GM23248 (cell line): ENCODE data around the gene TCF7L2. TPM values are rescaled to one million over a fixed set of nuclear protein-coding genes. Genes with fewer than 3 reads are reported as not detected.

Experiments
- DNase-seq: peaks from one replicate; pipeline ENCODE4 v3.0.0-alpha.2; 2015
- H2AFZ ChIP-seq: fragments of 200-600 bp; sonication (generic); 2 replicates; pipeline ENCODE4 v1.6.1; 2016; ENCODE audit warnings: antibody characterized with exemption
- H3F3A ChIP-seq: fragments of 200-600 bp; sonication (generic); 2 replicates; pipeline ENCODE4 v1.6.1; 2016; ENCODE audit warnings: mild to moderate bottlenecking, antibody characterized with exemption, mixed run types; ENCODE audit not compliant: insufficient read depth
- H3K27ac ChIP-seq: fragments of 200-600 bp; sonication (generic); 2 replicates; pipeline ENCODE4 v1.5.1; 2016; ENCODE audit warnings: mild to moderate bottlenecking
- H3K27me3 ChIP-seq: fragments of 200-600 bp; sonication (generic); replicated peaks from 2 replicates; pipeline ENCODE4 v1.6.1; 2016; ENCODE audit warnings: mild to moderate bottlenecking; ENCODE audit not compliant: insufficient read depth
- H3K36me3 ChIP-seq: fragments of 200-600 bp; sonication (generic); 2 replicates; pipeline ENCODE4 v1.6.1; 2016; ENCODE audit warnings: low read depth, mild to moderate bottlenecking
- H3K4me1 ChIP-seq: fragments of 200-600 bp; sonication (generic); 2 replicates; pipeline ENCODE4 v1.6.1; 2016; ENCODE audit warnings: mild to moderate bottlenecking; ENCODE audit not compliant: insufficient read depth
- H3K4me2 ChIP-seq: fragments of 200-600 bp; sonication (generic); one replicate; pipeline ENCODE4 v1.6.1; 2016; ENCODE audit warnings: mild to moderate bottlenecking; ENCODE audit not compliant: unreplicated experiment
- H3K4me3 ChIP-seq: fragments of 200-600 bp; sonication (generic); 2 replicates; pipeline ENCODE4 v1.5.1; 2016; ENCODE audit warnings: mild to moderate bottlenecking
- H3K79me2 ChIP-seq: fragments of 200-600 bp; sonication (generic); 2 replicates; pipeline ENCODE4 v1.6.1; 2016; ENCODE audit warnings: mild to moderate bottlenecking; ENCODE audit not compliant: insufficient read depth
- H3K9ac ChIP-seq: fragments of 200-600 bp; sonication (generic); 2 replicates; pipeline ENCODE4 v1.6.1; 2016; ENCODE audit warnings: mild to moderate bottlenecking
- H3K9me2 ChIP-seq: fragments of 200-600 bp; sonication (generic); 2 replicates; pipeline ENCODE4 v1.6.1; 2016; ENCODE audit warnings: mixed run types, mild to moderate bottlenecking, moderate library complexity; ENCODE audit not compliant: insufficient read depth
- H3K9me3 ChIP-seq: fragments of 200-600 bp; sonication (generic); one replicate; pipeline ENCODE4 v1.6.1; 2017; ENCODE audit warnings: low read depth
- H4K20me1 ChIP-seq: fragments of 200-600 bp; sonication (generic); 2 replicates; pipeline ENCODE4 v1.6.0; 2016; ENCODE audit not compliant: insufficient read depth
- EZH2 ChIP-seq: fragments of 200-600 bp; sonication (generic); IDR thresholded peaks from 2 replicates; pipeline ENCODE4 v1.6.1; 2018; ENCODE audit warnings: antibody characterized with exemption, mild to moderate bottlenecking; ENCODE audit not compliant: insufficient read depth, poor library complexity, severe bottlenecking
- EZH2phosphoT487 ChIP-seq: fragments of 200-600 bp; sonication (generic); IDR thresholded peaks from 2 replicates; pipeline ENCODE4 v1.6.1; 2018; ENCODE audit warnings: antibody characterized with exemption, moderate library complexity, mild to moderate bottlenecking, low read depth; ENCODE audit not compliant: insufficient read depth
- WGBS, 2 experiments: methylation state at CpG; one replicate each; pipeline ENCODE4 v1.1.6; 2015 to 2017; ENCODE audit warnings: low lambda C conversion rate in 2 of 2, low coverage in 1 of 2; ENCODE audit errors: missing lambda C conversion rate in 2 of 2; 5-methylcytosine and 5-hydroxymethylcytosine counted together
- in situ Hi-C: fragments of 300-500 bp; cut with MboI; formaldehyde crosslinking; loops from 2 replicates; pipeline ENCODE4 v1.15.0; 2020
- polyA plus RNA-seq: library from polyadenylated mRNA; unstranded; fragments of >200 nt; fragmentation: Nextera tagmentation; extraction: Ambion mirVana; gene quantifications from 2 replicates; pipeline ENCODE4 v1.2.1, GENCODE V29; 2016
- total RNA-seq: library from RNA; depleted of rRNA; stranded (reverse); fragments of >200 nt; shearing (Covaris generic); gene quantifications from 2 replicates; pipeline ENCODE4 v1.2.3, GENCODE V29; 2014

Gene TCF7L2
- total and polyA plus RNA-seq, 2 experiments from 2014 or later: 6.2 to 19.3 TPM

GRCh38 chr10:113132591-113133121 is 182.6 kb downstream of the TCF7L2 start:
- DNase-seq: peak; percentile 65

GRCh38 chr10:113133497-113134115 is 183.6 kb downstream of the TCF7L2 start:
- 54 to 59% methylated on average over 10 of the region's 10 CpGs for WGBS, 2 experiments
- peak overlapping the region; percentile 97 for H3K4me2 ChIP-seq
- H4K20me1 ChIP-seq: no peaks in the 10 kb centered on the region
- H3K4me1 ChIP-seq: peaks cover 52% of the 10 kb centered on the region
- no peaks in the 10 kb centered on the region for H3K36me3 ChIP-seq
- H3K27me3 ChIP-seq: no peaks in the 10 kb centered on the region
- H3K4me3 ChIP-seq: peak overlapping the region; percentile 62
- no peaks in the 10 kb centered on the region for H3K9me3 ChIP-seq
- H3K9ac ChIP-seq: peak overlapping the region; percentile 74
- peaks cover 79% of the 10 kb centered on the region for H3K79me2 ChIP-seq
- no peak for TF ChIP-seq EZH2
- no peak for TF ChIP-seq EZH2phosphoT487
- DNase-seq: peak; percentile 81
- H2AFZ ChIP-seq: no peak overlapping the region
- in situ Hi-C loops: loop anchor here (10.0 kb wide), 1 partner anchor 251 kb away; no protein-coding TSS in a partner anchor
- H3K27ac ChIP-seq: peak overlapping the region; percentile 95
- H3K9me2 ChIP-seq: no peaks in the 10 kb centered on the region
- H3F3A ChIP-seq: peaks cover 31% of the 10 kb centered on the region

More at GRCh38 chr10:113132591-113133121, 182.6 kb downstream of the TCF7L2 start:
- Histone ChIP-seq H3F3A (peaks cover 31% of the 10 kb centered on the region), H3K9ac (peak overlapping the region; percentile 74), H3K4me1 (peaks cover 62% of the 10 kb centered on the region), H4K20me1 (no peaks in the 10 kb centered on the region), H3K9me3 (no peaks in the 10 kb centered on the region), H3K36me3 (no peaks in the 10 kb centered on the region), H2AFZ (no peak overlapping the region), H3K4me2 (peak overlapping the region; percentile 97), H3K27me3 (no peaks in the 10 kb centered on the region), H3K9me2 (no peaks in the 10 kb centered on the region), H3K4me3 (peak overlapping the region; percentile 62), H3K27ac (peak overlapping the region; percentile 95), H3K79me2 (peaks cover 79% of the 10 kb centered on the region)
- TF ChIP-seq EZH2phosphoT487: no peak
- TF ChIP-seq EZH2: no peak
- in situ Hi-C loops: loop anchor here (10.0 kb wide), 1 partner anchor 252 kb away; no protein-coding TSS in a partner anchor
- 2 to 5% methylated on average over 11 of the region's 11 CpGs for whole genome bisulfite sequencing, 2 experiments

- in situ Hi-C loops: loop anchor here (10.0 kb wide), 1 partner anchor 250 kb away; no protein-coding TSS in a partner anchor
- peaks cover 31% of the 10 kb centered on the region for H3F3A ChIP-seq
- H3K4me2 ChIP-seq: no peak overlapping the region
- TF ChIP-seq EZH2 (no peak), EZH2phosphoT487 (no peak)
- H3K9me2 ChIP-seq: no peaks in the 10 kb centered on the region
- peaks cover 38% of the 10 kb centered on the region for H3K4me1 ChIP-seq
- no peaks in the 10 kb centered on the region for H3K9me3 ChIP-seq
- no peaks in the 10 kb centered on the region for H3K27me3 ChIP-seq
- H3K4me3 ChIP-seq: no peak overlapping the region
- no peak overlapping the region for H3K9ac ChIP-seq
- no peaks in the 10 kb centered on the region for H3K36me3 ChIP-seq
- H2AFZ ChIP-seq: no peak overlapping the region
- H4K20me1 ChIP-seq: no peaks in the 10 kb centered on the region
- H3K79me2 ChIP-seq: peaks cover 79% of the 10 kb centered on the region
- 82 to 84% methylated on average over 9 of the region's 9 CpGs for WGBS, 2 experiments
- no peak for DNase-seq
- H3K27ac ChIP-seq: no peak overlapping the region
These were observed 185.0 kb downstream of the TCF7L2 start for GRCh38 chr10:113135025-113135424.

GRCh38 chr10:113137941-113138685 is 188.1 kb downstream of the TCF7L2 start:
- no peak for TF ChIP-seq EZH2phosphoT487
- no peak for TF ChIP-seq EZH2
- Histone ChIP-seq H3K9ac (no peak overlapping the region), H3K36me3 (peaks cover 15% of the 10 kb centered on the region; the same call in 1 of the 2 replicates), H3K9me2 (no peaks in the 10 kb centered on the region), H3K27me3 (no peaks in the 10 kb centered on the region), H3K9me3 (no peaks in the 10 kb centered on the region), H3K27ac (no peak overlapping the region), H3K4me3 (no peak overlapping the region), H4K20me1 (no peaks in the 10 kb centered on the region), H3K4me2 (no peak overlapping the region), H3K79me2 (peaks cover 90% of the 10 kb centered on the region), H3F3A (peaks cover 9% of the 10 kb centered on the region), H2AFZ (no peak overlapping the region), H3K4me1 (peaks cover 11% of the 10 kb centered on the region)
- 86 to 89% methylated on average over 3 of the region's 3 CpGs for WGBS, 2 experiments
- in situ Hi-C loops: loop anchor here (10.0 kb wide), 1 partner anchor 247 kb away; no protein-coding TSS in a partner anchor
- no peak for DNase-seq
